ENCODE data around the gene LCAT. TPM values are rescaled to one million over a fixed set of nuclear protein-coding genes. Genes with fewer than 3 reads are reported as not detected.

The LCAT gene
- polyA plus RNA-seq, 3 donors from 2014 or later = 0.14 to 1.3 TPM; not detected in 1

Other genes starting within 250 kb of the LCAT start
- 1 to 10 TPM; 6.2 to 9.7 (median 7.4) TPM for gene GFOD2, start 224.8 kb downstream of the LCAT start, polyA plus RNA-seq
- 10 to 100 TPM in 1 of 3 donors, 1 to 10 TPM in 2; 2.6 to 12.4 (median 7.9) TPM for gene RANBP10, start 137.6 kb downstream of the LCAT start, polyA plus RNA-seq
- not detected for gene TSNAXIP1, start 137.2 kb downstream of the LCAT start, polyA plus RNA-seq
- 100 to 1,000 TPM; 102 to 129 (median 117) TPM for gene THAP11, start 101.8 kb downstream of the LCAT start, polyA plus RNA-seq
- 100 to 1,000 TPM; 115 to 157 (median 130) TPM for gene NUTF2, start 97.2 kb downstream of the LCAT start, polyA plus RNA-seq
- gene CENPT, start 96.4 kb downstream of the LCAT start, polyA plus RNA-seq = 10 to 100 TPM in 2 of 3 donors, 1 to 10 TPM in 1; 9.3 to 15.0 (median 12.4) TPM
- 10 to 100 TPM; 14.2 to 26.0 (median 23.8) TPM for gene EDC4, start 71.1 kb downstream of the LCAT start, polyA plus RNA-seq
- under 1 TPM in 1 of 3 donors, not detected in 2; 0.91 TPM for gene NRN1L, start 59.2 kb downstream of the LCAT start, polyA plus RNA-seq
- 10 to 100 TPM; 16.4 to 40.6 (median 21.7) TPM for gene PSKH1, start 50.9 kb downstream of the LCAT start, polyA plus RNA-seq
- 1 to 10 TPM in 2 of 3 donors, under 1 TPM in 1; 0.59 to 2.9 (median 2.0) TPM for gene CTRL, start 12.3 kb downstream of the LCAT start, polyA plus RNA-seq
- 1,000 to 10,000 TPM in 2 of 3 donors, 100 to 1,000 TPM in 1; 893 to 1,468 (median 1,114) TPM for gene PSMB10, start 7.3 kb downstream of the LCAT start, polyA plus RNA-seq
- gene SLC12A4, start 24.5 kb upstream of the LCAT start, polyA plus RNA-seq = 10 to 100 TPM in 1 of 3 donors, 1 to 10 TPM in 2; 5.1 to 10.5 (median 6.6) TPM
- under 1 TPM in 1 of 3 donors, not detected in 2; 0.11 TPM for gene DPEP3, start 36.4 kb upstream of the LCAT start, polyA plus RNA-seq
- gene DPEP2, start 55.4 kb upstream of the LCAT start, polyA plus RNA-seq = 10 to 100 TPM; 45.5 to 62.6 (median 59.4) TPM
- gene DPEP2NB, start 71.8 kb upstream of the LCAT start, polyA plus RNA-seq = not detected
- 10 to 100 TPM; 45.3 to 59.4 (median 55.0) TPM for gene DDX28, start 79.1 kb upstream of the LCAT start, polyA plus RNA-seq
- gene DUS2, start 79.2 kb upstream of the LCAT start, polyA plus RNA-seq = 10 to 100 TPM in 2 of 3 donors, 1 to 10 TPM in 1; 9.3 to 23.7 (median 16.8) TPM
- gene NFATC3, start 141.2 kb upstream of the LCAT start, polyA plus RNA-seq = 100 to 1,000 TPM in 2 of 3 donors, 10 to 100 TPM in 1; 66.5 to 160 (median 119) TPM

Measured in immature natural killer cell (primary cell).